ENCODE data around the gene ZSWIM6.

Gene ZSWIM6

GRCh38 chr5:61289669-61290306 lies 42.3 kb upstream of the ZSWIM6 start:
- TF ChIP-seq CTCF (IDR thresholded peaks at IDR 0.05; ENCODE audit: control insufficient read depth, extremely low read depth, insufficient read depth), result no peak
- no peak overlapping the region for H3K4me3 ChIP-seq (ENCODE audit: low read depth, low read length)
- no peak for DNase-seq (ENCODE audit: low read depth)

GRCh38 chr5:61290791-61291210 lies 41.3 kb upstream of the ZSWIM6 start:
- H3K4me3 ChIP-seq (ENCODE audit: low read depth, low read length), result no peak overlapping the region
- no peak for DNase-seq (ENCODE audit: low read depth)
- TF ChIP-seq CTCF (IDR thresholded peaks at IDR 0.05; ENCODE audit: control insufficient read depth, extremely low read depth, insufficient read depth), result no peak

GRCh38 chr5:61292062-61292657 lies 39.9 kb upstream of the ZSWIM6 start:
- no peak for TF ChIP-seq CTCF (IDR thresholded peaks at IDR 0.05; ENCODE audit: control insufficient read depth, extremely low read depth, insufficient read depth)
- H3K4me3 ChIP-seq (ENCODE audit: low read depth, low read length), result no peak overlapping the region
- no peak for DNase-seq (ENCODE audit: low read depth)

- H3K4me3 ChIP-seq (ENCODE audit: low read depth, low read length), result no peak overlapping the region
- no peak for TF ChIP-seq CTCF (IDR thresholded peaks at IDR 0.05; ENCODE audit: control insufficient read depth, extremely low read depth, insufficient read depth)
- no peak for DNase-seq (ENCODE audit: low read depth)
Observed at GRCh38 chr5:61293071-61293470, 39.0 kb upstream of the ZSWIM6 start.

GRCh38 chr5:61293873-61294272 lies 38.2 kb upstream of the ZSWIM6 start:
- no peak for DNase-seq (ENCODE audit: low read depth)
- TF ChIP-seq CTCF (IDR thresholded peaks at IDR 0.05; ENCODE audit: control insufficient read depth, extremely low read depth, insufficient read depth), result no peak
- no peak overlapping the region for H3K4me3 ChIP-seq (ENCODE audit: low read depth, low read length)

GRCh38 chr5:61295365-61295764 lies 36.7 kb upstream of the ZSWIM6 start:
- no peak overlapping the region for H3K4me3 ChIP-seq (ENCODE audit: low read depth, low read length)
- no peak for DNase-seq (ENCODE audit: low read depth)
- TF ChIP-seq CTCF (IDR thresholded peaks at IDR 0.05; ENCODE audit: control insufficient read depth, extremely low read depth, insufficient read depth), result no peak

GRCh38 chr5:61298066-61298465 lies 34.0 kb upstream of the ZSWIM6 start:
- DNase-seq (ENCODE audit: low read depth), result peak; percentile 83
- TF ChIP-seq CTCF (IDR thresholded peaks at IDR 0.05; ENCODE audit: control insufficient read depth, extremely low read depth, insufficient read depth), result no peak
- H3K4me3 ChIP-seq (ENCODE audit: low read depth, low read length), result no peak overlapping the region
